NT2/D1 (cell line): ENCODE data around the gene KRT17.
"Not testable (repeated sequence)": the region's sequence is repeated elsewhere in the genome, so short reads cannot be mapped to it uniquely, and the experiment has no call there.

Experiments
- DNase-seq: peaks from one replicate; pipeline ENCODE4 v3.0.0-alpha.2; 2011; ENCODE audit warnings: low read depth, low spot score
- H3K27me3 ChIP-seq: 2 replicates; pipeline ENCODE4 v1.6.0; 2011; ENCODE audit warnings: mild to moderate bottlenecking; ENCODE audit not compliant: insufficient read length, insufficient read depth
- H3K36me3 ChIP-seq: 2 replicates; pipeline ENCODE4 v1.6.1; 2011; ENCODE audit warnings: mild to moderate bottlenecking, low read length, mixed read lengths; ENCODE audit not compliant: insufficient read depth, insufficient read length
- H3K4me1 ChIP-seq: 2 replicates; pipeline ENCODE4 v1.5.1; 2011; ENCODE audit not compliant: insufficient read depth, insufficient read length
- H3K4me3 ChIP-seq: 2 replicates; pipeline ENCODE4 v1.5.1; 2011; ENCODE audit warnings: low read depth; ENCODE audit not compliant: insufficient read length
- H3K9ac ChIP-seq: 2 replicates; pipeline ENCODE4 v1.6.0; 2011; ENCODE audit warnings: low read depth; ENCODE audit not compliant: insufficient read length
- H3K9me3 ChIP-seq: 2 replicates; pipeline ENCODE4 v1.5.1; 2011; ENCODE audit warnings: mild to moderate bottlenecking, low read length; ENCODE audit not compliant: insufficient read depth
- SUZ12 ChIP-seq: IDR thresholded peaks from 2 replicates; pipeline ENCODE4 v1.6.1; 2011; ENCODE audit not compliant: insufficient read length, insufficient read depth; ENCODE audit errors: extremely low read depth
- YY1 ChIP-seq: IDR thresholded peaks from 2 replicates; pipeline ENCODE4 v1.6.1; 2011; ENCODE audit not compliant: insufficient read length, insufficient read depth
- ZNF274 ChIP-seq: IDR thresholded peaks from 2 replicates; pipeline ENCODE4 v1.6.1; 2011; ENCODE audit warnings: mild to moderate bottlenecking, low read depth, low read length

KRT17 gene

GRCh38 chr17:41586863-41587495 is 37.4 kb downstream of the KRT17 start, which contains the start of gene KRT14:
Gene KRT14, minus strand, starts transcription at chr17:41586895. Its CDS starts 61 bp downstream, at chr17:41586834.
- H3K4me1 ChIP-seq = no peaks in the 10 kb centered on the region
- no peak within 1 kb of the TSS for H3K4me3 ChIP-seq
- TF ChIP-seq SUZ12 = no peak
- no peak for TF ChIP-seq ZNF274
- no peak for TF ChIP-seq YY1
- H3K36me3 ChIP-seq = no peaks in the 10 kb centered on the region
- H3K9me3 ChIP-seq = no peaks in the 10 kb centered on the region
- no peak for DNase-seq
- no peak within 1 kb of the TSS for H3K9ac ChIP-seq
- H3K27me3 ChIP-seq = no peaks in the 10 kb centered on the region

GRCh38 chr17:41585301-41586056 is 38.9 kb downstream of the KRT17 start:
- no peaks in the 10 kb centered on the region for H3K9me3 ChIP-seq
- DNase-seq = no peak
- no peaks in the 10 kb centered on the region for H3K36me3 ChIP-seq
- TF ChIP-seq YY1 = no peak
- no peak for TF ChIP-seq ZNF274
- TF ChIP-seq SUZ12 = no peak
- H3K27me3 ChIP-seq = no peaks in the 10 kb centered on the region
- no peak overlapping the region for H3K4me3 ChIP-seq
- H3K9ac ChIP-seq = no peak overlapping the region
- H3K4me1 ChIP-seq = no peaks in the 10 kb centered on the region

GRCh38 chr17:41584331-41584927 is 39.9 kb downstream of the KRT17 start:
- not testable (repeated sequence) for H3K4me3 ChIP-seq, DNase-seq, H3K36me3 ChIP-seq, H3K27me3 ChIP-seq, H3K9ac ChIP-seq, H3K4me1 ChIP-seq, H3K9me3 ChIP-seq

GRCh38 chr17:41583137-41584127 is 40.9 kb downstream of the KRT17 start:
- H3K4me3 ChIP-seq = no peak overlapping the region
- H3K36me3 ChIP-seq = no peaks in the 10 kb centered on the region
- no peaks in the 10 kb centered on the region for H3K4me1 ChIP-seq
- H3K9ac ChIP-seq = no peak overlapping the region
- TF ChIP-seq SUZ12 (no peak), YY1 (no peak), ZNF274 (no peak)
- H3K9me3 ChIP-seq = no peaks in the 10 kb centered on the region
- H3K27me3 ChIP-seq = no peaks in the 10 kb centered on the region
- no peak for DNase-seq

GRCh38 chr17:41582061-41582968 is 42.1 kb downstream of the KRT17 start:
- H3K27me3 ChIP-seq, H3K4me3 ChIP-seq, H3K9me3 ChIP-seq, H3K4me1 ChIP-seq, DNase-seq, H3K9ac ChIP-seq, H3K36me3 ChIP-seq: not testable (repeated sequence)

GRCh38 chr17:41581366-41582060 is 42.9 kb downstream of the KRT17 start:
- TF ChIP-seq YY1 (no peak), SUZ12 (no peak), ZNF274 (no peak)

More at GRCh38 chr17:41581366-41582060, 42.9 kb downstream of the KRT17 start:
- Histone ChIP-seq H3K36me3 (no peaks in the 10 kb centered on the region), H3K9ac (no peak overlapping the region), H3K9me3 (no peaks in the 10 kb centered on the region), H3K27me3 (no peaks in the 10 kb centered on the region), H3K4me1 (no peaks in the 10 kb centered on the region), H3K4me3 (no peak overlapping the region)
- no peak for DNase-seq
